Islet of Langerhans (tissue), 1 donor: ENCODE data around the gene ACSL1.
"Not testable (repeated sequence)": the region's sequence is repeated elsewhere in the genome, so short reads cannot be mapped to it uniquely, and the experiment has no call there.

Source experiments
- FAIRE-seq: peaks from one replicate; lab custom pipeline; 2011; peaks lifted over from hg19 to GRCh38; lab: Jason Lieb, UNC

Gene ACSL1

GRCh38 chr4:184825896-184826690 is at the start of gene ACSL1:
Gene ACSL1 (minus strand): TSS chr4:184825968. CDS start chr4:184803514, 22,454 bp downstream.
- FAIRE-seq, result no peak

DNA sequence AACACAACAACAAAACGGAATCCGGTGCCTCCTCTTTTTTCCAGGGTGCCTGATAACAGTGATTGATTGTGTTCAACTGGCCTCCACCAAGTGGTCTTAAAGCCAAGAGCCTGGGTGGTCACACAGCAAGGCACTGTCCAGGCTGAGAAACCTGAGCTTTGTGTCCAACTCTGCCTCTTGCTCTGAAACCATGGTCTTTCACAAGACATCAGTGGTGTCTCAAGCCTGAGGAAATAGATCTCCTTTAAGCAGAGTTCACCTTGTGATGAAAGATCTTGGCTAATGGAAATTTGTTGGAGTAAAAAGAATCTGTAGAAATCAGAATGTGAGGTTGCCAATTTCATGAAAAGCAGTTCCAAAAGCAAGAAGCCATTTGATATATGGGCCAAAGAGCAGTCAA is 47.3 kb upstream of the ACSL1 start:
- no peak for FAIRE-seq

DNA sequence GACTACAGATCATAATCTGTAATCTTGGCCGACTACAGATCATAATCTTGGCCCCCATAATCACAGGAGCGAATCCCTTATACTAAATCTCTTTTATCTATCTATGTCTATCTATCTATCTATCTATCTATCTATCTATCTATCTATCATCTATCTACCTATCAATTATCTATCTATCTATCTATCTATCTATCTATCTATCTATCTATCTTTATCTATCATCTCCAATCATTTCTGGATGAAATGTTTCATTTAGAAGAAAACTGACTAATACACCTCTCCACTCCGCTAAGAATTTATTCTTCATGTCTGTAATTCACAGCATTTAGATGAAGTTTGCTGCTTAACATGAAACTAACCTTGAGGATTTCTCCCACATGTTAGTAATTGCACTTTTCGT is 45.0 kb upstream of the ACSL1 start:
- FAIRE-seq, result no peak

DNA sequence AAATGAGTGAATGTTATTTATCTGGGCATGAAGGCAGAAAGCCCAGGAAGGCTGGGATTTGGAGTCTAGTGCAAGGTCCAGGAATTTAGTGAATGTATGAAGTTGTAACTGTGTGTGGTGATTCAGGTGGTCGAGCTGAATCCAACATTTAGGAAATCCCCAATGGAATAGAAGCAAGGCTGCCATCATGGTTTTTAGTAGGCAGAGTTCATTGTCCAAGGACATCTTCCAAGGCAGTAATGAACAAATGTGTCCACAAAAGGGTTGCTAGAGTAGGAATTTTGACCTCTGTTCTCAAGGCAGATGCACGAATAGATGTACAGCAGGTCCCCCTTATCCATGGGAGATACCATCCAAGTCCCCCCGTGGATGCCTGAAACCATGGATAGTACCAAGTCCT is 42.9 kb upstream of the ACSL1 start:
- no peak for FAIRE-seq

DNA sequence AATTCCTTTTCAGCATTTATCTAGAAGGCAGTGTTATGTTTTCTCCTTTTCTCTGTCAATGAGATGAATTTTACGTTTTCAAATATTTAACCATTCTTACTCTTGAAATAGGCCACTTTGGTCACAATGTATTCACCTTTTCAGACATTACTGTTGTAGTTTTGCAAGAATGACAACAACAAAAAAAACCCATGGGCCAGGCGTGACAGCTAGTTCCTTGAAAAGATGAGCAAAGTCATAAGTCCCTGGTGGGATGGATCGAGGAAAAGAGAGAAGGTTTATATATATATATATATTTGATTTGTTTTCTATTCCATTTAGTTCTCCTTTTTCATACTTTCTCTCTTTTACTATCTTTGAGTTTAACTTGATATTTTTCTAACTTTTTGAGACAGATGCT is 38.1 kb upstream of the ACSL1 start:
- FAIRE-seq, result no peak

DNA sequence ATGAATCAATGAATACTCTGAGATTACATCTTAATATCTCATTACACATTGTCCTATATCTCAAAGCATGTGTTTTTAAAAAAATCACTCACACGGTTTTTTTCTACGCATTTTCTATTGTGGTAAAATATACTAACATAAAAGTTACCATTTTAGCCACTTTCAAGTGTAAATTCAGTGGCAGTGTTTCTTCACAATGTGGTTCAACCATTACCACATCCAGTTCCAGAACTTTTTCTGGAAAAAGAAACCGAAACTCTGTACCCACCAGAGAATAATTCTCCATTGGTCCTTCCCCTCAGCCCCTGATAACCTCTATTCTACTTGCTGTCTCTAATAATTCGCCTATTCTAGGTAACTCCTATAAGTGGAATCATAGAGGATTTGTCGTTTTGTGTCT is 35.3 kb upstream of the ACSL1 start:
- no peak for FAIRE-seq

DNA sequence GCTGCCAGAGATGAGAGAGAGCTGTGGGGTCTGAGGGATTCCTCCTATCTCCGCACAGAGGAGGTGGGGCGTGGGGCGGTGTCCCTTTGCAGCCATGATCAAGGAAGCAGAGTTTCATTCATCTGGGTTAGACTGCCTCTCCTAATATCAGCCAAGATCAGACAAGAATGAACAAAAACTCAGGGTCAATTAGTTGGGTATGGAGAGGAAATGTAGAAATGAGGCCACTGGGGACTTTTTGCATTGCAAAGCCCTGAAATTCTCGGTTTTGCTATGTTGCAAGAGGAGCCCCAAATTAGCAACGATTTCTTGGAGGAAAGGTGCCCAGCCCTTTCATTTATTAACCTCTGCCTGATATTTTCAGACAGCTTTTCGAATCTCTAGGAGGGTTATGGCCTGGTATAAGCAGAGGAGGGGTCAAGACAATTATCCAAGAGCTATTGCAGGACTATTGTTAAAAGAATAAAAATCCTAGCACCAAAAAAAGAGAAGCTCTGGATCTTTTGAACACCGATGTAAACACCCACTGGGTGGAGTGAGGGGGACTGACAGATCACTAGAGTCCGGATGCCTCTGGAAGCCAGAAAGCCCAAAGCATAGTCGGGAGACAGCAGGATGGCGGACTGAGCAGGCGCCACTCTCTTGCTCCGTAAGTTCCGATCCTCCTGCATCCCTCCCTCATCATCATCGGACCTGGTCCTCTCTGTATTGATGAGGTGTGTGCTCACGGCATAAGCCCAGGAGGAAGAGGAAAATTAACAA is 34.4 kb upstream of the ACSL1 start:
- FAIRE-seq, result no peak

- no peak for FAIRE-seq
These were observed 31.8 kb upstream of the ACSL1 start for GRCh38 chr4:184857441-184858121.

- FAIRE-seq, result no peak
These were observed 30.5 kb upstream of the ACSL1 start for GRCh38 chr4:184856277-184856609.

DNA sequence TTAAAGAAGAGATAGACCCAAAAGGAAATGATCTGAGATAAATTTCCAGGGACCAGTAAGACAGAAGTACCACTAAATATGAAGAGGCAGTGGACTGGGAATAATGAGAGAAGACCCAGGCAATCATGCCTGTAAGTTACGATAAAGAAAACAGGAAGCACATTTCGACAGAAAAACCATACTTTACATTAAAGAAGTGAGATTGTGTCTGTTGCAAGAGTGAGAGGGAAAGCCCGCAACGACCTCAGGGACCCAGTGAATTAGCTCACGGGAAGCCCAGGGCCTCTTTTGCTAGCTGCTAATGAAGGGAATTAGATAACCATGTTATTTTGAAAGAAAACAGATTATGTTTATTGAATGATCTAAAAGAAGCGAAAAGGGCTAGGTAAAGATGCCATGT is 28.9 kb upstream of the ACSL1 start:
- no peak for FAIRE-seq

DNA sequence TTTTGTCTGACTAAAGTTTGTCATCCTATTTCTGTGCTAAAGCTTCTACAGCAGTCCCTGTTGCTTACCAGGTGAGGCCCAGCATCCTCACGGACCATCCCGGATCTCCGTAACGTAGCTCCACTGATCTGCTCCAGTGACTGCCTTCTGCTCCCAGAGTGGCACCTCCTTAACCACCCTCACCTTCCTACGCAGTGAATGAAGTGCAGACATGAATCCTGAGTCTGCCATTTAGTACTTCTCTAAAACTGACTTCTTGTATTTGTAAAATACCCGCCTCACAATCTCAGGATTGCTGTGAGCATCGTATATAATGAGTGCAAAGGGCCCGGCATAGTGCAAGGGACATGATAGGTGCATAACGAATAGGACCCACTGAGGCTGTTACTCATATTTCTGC is 27.7 kb upstream of the ACSL1 start:
- no peak for FAIRE-seq

DNA sequence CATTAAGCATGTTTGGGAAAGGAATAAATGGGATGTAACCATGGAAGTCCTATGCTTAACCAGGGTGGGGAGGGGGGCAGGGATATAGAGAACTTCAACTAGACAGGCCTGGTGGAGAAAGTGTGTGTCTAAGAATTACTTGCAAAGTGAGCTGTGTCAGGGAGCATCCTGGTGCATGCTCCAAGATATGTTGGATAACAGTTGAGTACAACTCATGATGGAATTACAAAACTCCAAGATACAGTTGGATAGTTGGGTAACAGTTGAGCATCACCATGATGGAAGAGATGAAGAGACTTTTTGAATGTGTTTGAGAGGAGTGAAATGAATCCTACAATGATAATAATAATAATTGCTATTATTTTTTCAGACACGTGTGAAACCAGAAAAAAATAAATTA is 26.1 kb upstream of the ACSL1 start:
- no peak for FAIRE-seq

DNA sequence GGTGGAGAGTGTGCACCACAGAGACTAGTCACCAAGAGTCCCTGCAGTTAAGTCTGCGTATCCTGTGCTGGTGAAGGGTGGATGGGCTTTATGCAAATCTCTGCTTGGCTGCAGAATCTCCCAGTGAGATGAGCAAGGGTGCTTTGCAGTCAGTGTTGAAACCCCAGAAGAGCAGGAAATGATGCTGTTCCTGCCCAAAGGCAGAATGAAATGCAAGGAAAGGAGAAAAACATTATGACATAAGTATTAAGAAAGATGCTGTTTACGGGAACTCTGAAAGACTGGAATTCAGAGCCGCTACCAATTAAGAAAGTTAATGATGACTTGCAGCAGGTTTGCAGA is 25.4 kb upstream of the ACSL1 start:
- FAIRE-seq, result no peak

GRCh38 chr4:184850431-184851199 is 24.8 kb upstream of the ACSL1 start:
- FAIRE-seq, result no peak

DNA sequence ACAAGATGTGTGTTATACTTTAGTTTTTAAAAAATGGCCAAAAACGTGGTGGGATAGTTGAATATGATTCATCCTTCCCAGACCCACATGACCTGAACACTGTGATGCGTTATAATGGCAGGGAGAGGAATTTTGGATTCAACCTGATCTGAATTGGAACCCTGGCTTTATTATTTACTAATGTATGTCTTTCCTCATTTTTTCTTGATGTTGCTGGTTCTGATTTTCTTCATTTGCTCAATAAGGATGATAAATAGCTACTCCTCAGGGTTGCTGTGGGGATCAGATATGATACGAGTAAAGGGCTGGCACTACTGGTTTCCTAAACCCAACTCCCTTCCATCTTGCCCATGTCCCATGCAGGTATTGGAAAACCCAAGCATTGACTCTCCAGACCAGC is 24.2 kb upstream of the ACSL1 start:
- no peak for FAIRE-seq

GRCh38 chr4:184849185-184849584 is 23.4 kb upstream of the ACSL1 start:
- no peak for FAIRE-seq

GRCh38 chr4:184848510-184848909 is 22.7 kb upstream of the ACSL1 start:
- no peak for FAIRE-seq

DNA sequence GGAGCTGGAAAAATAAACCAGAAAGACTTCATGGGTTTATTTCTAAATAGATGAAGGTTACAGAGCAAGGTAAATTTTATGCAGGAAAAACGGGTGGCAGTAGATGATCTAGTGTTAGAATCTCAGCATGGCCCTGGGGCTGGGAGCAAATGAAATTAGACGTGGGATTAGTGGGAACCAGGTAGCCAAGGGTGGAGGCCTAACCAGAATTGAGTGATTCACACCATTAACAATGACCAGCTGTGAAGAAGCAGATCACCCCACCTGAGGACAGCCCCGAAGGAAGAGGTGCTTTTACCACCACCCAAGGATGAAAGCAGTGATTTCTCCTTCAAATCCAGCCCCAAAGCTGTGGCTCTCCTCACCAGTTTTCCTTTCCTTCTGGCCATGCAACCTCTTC is 20.8 kb upstream of the ACSL1 start:
- no peak for FAIRE-seq

DNA sequence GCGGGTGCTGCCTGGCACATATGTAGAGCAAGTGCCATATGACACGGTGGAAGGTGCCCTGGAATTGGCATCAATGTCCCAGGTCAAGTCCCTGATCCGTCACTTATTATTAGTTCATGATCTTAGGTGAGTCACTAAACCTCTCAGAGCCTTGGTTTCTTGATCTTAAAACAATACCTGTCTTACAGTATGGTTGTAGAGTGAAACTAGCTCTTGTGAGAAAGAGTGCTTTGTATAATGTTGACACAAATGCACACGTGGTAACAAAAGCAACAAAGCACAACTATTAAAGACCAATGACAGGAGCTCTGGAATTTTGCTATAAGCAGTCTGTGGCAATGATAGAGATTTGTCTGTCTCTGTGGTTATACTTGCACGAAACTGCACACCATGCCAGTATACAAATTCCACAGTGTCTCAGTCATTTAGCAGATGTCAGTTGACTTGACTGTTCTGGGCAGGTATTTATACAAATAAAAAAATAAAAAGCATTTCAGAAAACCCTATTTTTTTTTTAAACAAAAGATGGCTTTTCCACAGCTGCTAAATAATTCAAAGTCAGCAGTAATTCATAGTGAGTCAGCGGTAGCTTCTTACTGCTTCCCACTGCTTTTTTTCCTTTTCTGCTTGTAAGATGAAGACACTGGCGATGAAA is 19.7 kb upstream of the ACSL1 start:
- no peak for FAIRE-seq

- no peak for FAIRE-seq
These were observed 19.0 kb upstream of the ACSL1 start for GRCh38 chr4:184844742-184845141.

GRCh38 chr4:184843984-184844554 is 18.3 kb upstream of the ACSL1 start:
- no peak for FAIRE-seq

- not testable (repeated sequence) for FAIRE-seq
These were observed 13.3 kb upstream of the ACSL1 start for GRCh38 chr4:184839075-184839399.
